ENCODE results near the gene HDAC7.

- no peak for TF ChIP-seq KDM5B (CRISPR knock-in tag; IDR thresholded peaks at IDR 0.05; ENCODE audit: borderline replicate concordance)
- no peak for TF ChIP-seq RBM22 (optimal IDR thresholded peaks at IDR 0.05; ENCODE audit: low read length)
- TF ChIP-seq THAP9 (CRISPR knock-in tag; IDR thresholded peaks at IDR 0.05; ENCODE audit: borderline replicate concordance): no peak
- TF ChIP-seq CTCF (CRISPR knock-in tag; IDR thresholded peaks at IDR 0.05): no peak
- TF ChIP-seq TARDBP (CRISPR knock-in tag; IDR thresholded peaks at IDR 0.05): no peak
- TF ChIP-seq GABPB1 (CRISPR knock-in tag; IDR thresholded peaks at IDR 0.05): no peak
- TF ChIP-seq RERE (CRISPR knock-in tag; IDR thresholded peaks at IDR 0.05; ENCODE audit: low read depth): no peak
- no peak for TF ChIP-seq ZNF530 (CRISPR knock-in tag; IDR thresholded peaks at IDR 0.05; ENCODE audit: low read depth)
- no peak for TF ChIP-seq CBX1 (IDR thresholded peaks at IDR 0.05; ENCODE audit: low read depth)
- no peak for TF ChIP-seq ETS1 (CRISPR knock-in tag; IDR thresholded peaks at IDR 0.05)
- no peak for TF ChIP-seq IRF1 (CRISPR knock-in tag; IDR thresholded peaks at IDR 0.05; ENCODE audit: low read depth)
Measured at GRCh38 chr12:47779943-47780504, 39.7 kb downstream of the HDAC7 start.

Data from HepG2 (cell line).